IMR-90 (cell line): ENCODE data around the gene ZNF423. TPM values are rescaled to one million over a fixed set of nuclear protein-coding genes. Genes with fewer than 3 reads are reported as not detected.

Source experiments
- ATAC-seq: fragments of 200-7000 bp; cut with Tn5 transposase; 2 replicates; pipeline ENCODE4 v1.9.1; 2020; ENCODE audit warnings: low read depth, mild to moderate bottlenecking, moderate library complexity
- BruUV-seq: library from RNA; stranded (reverse); fragments of 400-500 nt; replicated peaks from 2 replicates; lab custom pipeline; 2021; lab: Mats Ljungman, UMichigan
- CTCF ChIA-PET: fragments of 300-600 bp; formaldehyde crosslinking; extraction: SDS; loops from one replicate; lab custom pipeline; 2021; ENCODE audit warnings: antibody characterized with exemption; lab: Yijun Ruan, JAX
- POLR2A ChIA-PET: fragments of 300-600 bp; sonication (Branson Sonifier 250); formaldehyde crosslinking; loops from one replicate; lab custom pipeline; 2022; ENCODE audit warnings: antibody characterized with exemption; ENCODE audit not compliant: unreplicated experiment; lab: Charles Lee
- DNase-seq: peaks from one replicate; pipeline ENCODE4 v3.0.0; 2013
- H2AFZ ChIP-seq: replicated peaks from 2 replicates; pipeline ENCODE3; 2013; ENCODE audit warnings: low read length, mild to moderate bottlenecking; ENCODE audit not compliant: poor library complexity
- H2AK5ac ChIP-seq: 2 replicates; pipeline ENCODE4 v1.6.1; 2013; ENCODE audit warnings: low read depth, low read length, inconsistent platforms
- H2AK9ac ChIP-seq: replicated peaks from 2 replicates; pipeline ENCODE3; 2013; ENCODE audit warnings: mild to moderate bottlenecking, low read depth, low read length, moderate library complexity; ENCODE audit not compliant: poor library complexity
- H2BK120ac ChIP-seq: 2 replicates; pipeline ENCODE4 v1.6.1; 2013; ENCODE audit warnings: low read depth, low read length, inconsistent platforms
- H2BK15ac ChIP-seq: 3 replicates; pipeline ENCODE4 v1.6.1; 2013; ENCODE audit warnings: low read depth, low read length, inconsistent platforms
- H2BK20ac ChIP-seq: 2 replicates; pipeline ENCODE4 v1.6.1; 2013; ENCODE audit warnings: low read depth, mild to moderate bottlenecking, inconsistent platforms, low read length, moderate library complexity
- H2BK5ac ChIP-seq: 2 replicates; pipeline ENCODE4 v1.6.1; 2013; ENCODE audit warnings: mild to moderate bottlenecking, low read depth, low read length, inconsistent platforms; ENCODE audit not compliant: poor library complexity, severe bottlenecking
- H3K14ac ChIP-seq: replicated peaks from 2 replicates; pipeline ENCODE4 v1.6.1; 2013; ENCODE audit warnings: low read depth, low read length, inconsistent platforms
- H3K18ac ChIP-seq: 2 replicates; pipeline ENCODE4 v1.6.1; 2013; ENCODE audit warnings: low read depth, low read length, control low read depth
- H3K23ac ChIP-seq: 2 replicates; pipeline ENCODE4 v1.6.1; 2013; ENCODE audit warnings: low read depth, low read length, inconsistent platforms
- H3K27ac ChIP-seq: 2 replicates; pipeline ENCODE4 v1.5.1; 2013; ENCODE audit warnings: mild to moderate bottlenecking, control low read depth, low read length; ENCODE audit not compliant: insufficient read depth
- H3K27me3 ChIP-seq: 2 replicates; pipeline ENCODE4 v1.6.1; 2013; ENCODE audit warnings: low read length; ENCODE audit not compliant: control insufficient read depth, insufficient read depth
- H3K36me3 ChIP-seq: 2 replicates; pipeline ENCODE4 v1.6.1; 2013; ENCODE audit warnings: low read length, mixed read lengths; ENCODE audit not compliant: control insufficient read depth, insufficient read depth
- H3K4ac ChIP-seq: 2 replicates; pipeline ENCODE4 v1.6.1; 2013; ENCODE audit warnings: low read depth, low read length, inconsistent platforms
- H3K4me1 ChIP-seq: 2 replicates; pipeline ENCODE4 v1.6.1; 2013; ENCODE audit warnings: low read length, mixed read lengths; ENCODE audit not compliant: control insufficient read depth, insufficient read depth
- H3K4me2 ChIP-seq: 2 replicates; pipeline ENCODE4 v1.6.1; 2013; ENCODE audit warnings: low read depth, mild to moderate bottlenecking, control low read depth, low read length, moderate library complexity
- H3K4me3 ChIP-seq: 2 replicates; pipeline ENCODE4 v1.5.1; 2013; ENCODE audit warnings: low read depth, mild to moderate bottlenecking, control low read depth, low read length, moderate library complexity; ENCODE audit not compliant: insufficient read depth
- H3K56ac ChIP-seq: 2 replicates; pipeline ENCODE4 v1.6.1; 2013; ENCODE audit warnings: low read length, inconsistent platforms; ENCODE audit not compliant: insufficient read depth; ENCODE audit errors: extremely low read depth
- H3K79me1 ChIP-seq, 2 experiments: 2 replicates each; pipeline ENCODE4 v1.6.1; 2013; ENCODE audit warnings: low read length in 2 of 2, inconsistent platforms in 1 of 2, low read depth in 1 of 2
- H3K9ac ChIP-seq: 2 replicates; pipeline ENCODE4 v1.6.1; 2013; ENCODE audit warnings: low read depth, low read length, control low read depth
- H3K9me1 ChIP-seq: 2 replicates; pipeline ENCODE4 v1.6.1; 2013; ENCODE audit warnings: low read length, inconsistent platforms; ENCODE audit not compliant: insufficient read depth
- H3K9me3 ChIP-seq: 2 replicates; pipeline ENCODE4 v1.6.1; 2013; ENCODE audit warnings: low read length; ENCODE audit not compliant: control insufficient read depth, insufficient read depth
- H4K20me1 ChIP-seq: 2 replicates; pipeline ENCODE4 v1.6.1; 2013; ENCODE audit warnings: low read length, inconsistent platforms; ENCODE audit not compliant: insufficient read depth
- H4K5ac ChIP-seq: 2 replicates; pipeline ENCODE4 v1.6.1; 2013; ENCODE audit warnings: mild to moderate bottlenecking, low read depth, low read length, control low read depth
- H4K8ac ChIP-seq, 2 experiments: 2 replicates each; pipeline ENCODE4 v1.6.1; 2013; ENCODE audit warnings: low read depth in 2 of 2, low read length in 2 of 2, control low read depth in 1 of 2, inconsistent platforms in 1 of 2
- H4K91ac ChIP-seq: 2 replicates; pipeline ENCODE4 v1.6.1; 2013; ENCODE audit warnings: low read depth, low read length, inconsistent platforms; ENCODE audit not compliant: insufficient read depth
- RAD21 ChIP-seq: IDR thresholded peaks from 2 replicates; pipeline ENCODE4 v1.6.1; 2012; ENCODE audit warnings: low read length, improper control_type of control experiment
- WGBS, 2 experiments: methylation state at CpG; one replicate each; pipeline versions ENCODE4 v1.1.5 to v1.1.7; 2013; ENCODE audit warnings: missing lambda C conversion rate in 2 of 2; ENCODE audit not compliant: insufficient read length in 1 of 2; ENCODE audit errors: extremely low coverage in 2 of 2; 5-methylcytosine and 5-hydroxymethylcytosine counted together
- dilution Hi-C: fragments of 300-500 bp; cut with HindIII; formaldehyde crosslinking; loops from one replicate; pipeline ENCODE4 v1.14.3; 2018; ENCODE audit warnings: low sequenced_read_pairs; ENCODE audit not compliant: unreplicated experiment
- in situ Hi-C: fragments of 300-500 bp; cut with MboI; formaldehyde crosslinking; loops from 3 replicates; pipeline ENCODE4 v1.14.3; 2019; ENCODE audit warnings: low sequenced_read_pairs, inconsistent platforms, mixed read lengths
- intact Hi-C: fragments of 100-400 bp; cut with micrococcal nuclease; formaldehyde crosslinking; loops from 2 replicates; pipeline ENCODE4 v1.10.0; 2022
- polyA plus RNA-seq, 3 experiments: library from polyadenylated mRNA; depleted of rRNA; stranded (reverse); fragments of >200 nt; gene quantifications; 2 replicates each; pipeline ENCODE4 v1.2.3, GENCODE V29; 2012; ENCODE audit warnings: low replicate concordance in 1 of 3
- total RNA-seq: library from RNA; depleted of rRNA; stranded (reverse); fragments of >200 nt; gene quantifications from 2 replicates; pipeline ENCODE4 v1.2.3, GENCODE V29; 2012

The ZNF423 gene
- total and polyA plus RNA-seq, 2 of the 4 experiments (the other 2 are of a cell fraction), result under 0.01 to 0.10 TPM

- H3K23ac ChIP-seq, result no peak overlapping the region
- no TSS peak for BruUV-seq
- H2AFZ ChIP-seq, result no peak overlapping the region
- POLR2A ChIA-PET, result no interaction called here
- H3K56ac ChIP-seq, result no peak overlapping the region
- no peak overlapping the region for H3K14ac ChIP-seq
- H4K8ac ChIP-seq, result no peak overlapping the region
- in situ Hi-C loops, result no loop called here
- no peak overlapping the region for H2AK9ac ChIP-seq
- H2AK5ac ChIP-seq, result no peak overlapping the region
- no peak overlapping the region for H3K9ac ChIP-seq
- no peak overlapping the region for H3K4me3 ChIP-seq
- no peaks in the 10 kb centered on the region for H4K20me1 ChIP-seq
- no peak overlapping the region for H2BK5ac ChIP-seq
- no peak overlapping the region for H3K27ac ChIP-seq
- no peak overlapping the region for H4K5ac ChIP-seq
- H3K4me1 ChIP-seq, result no peaks in the 10 kb centered on the region
- WGBS, 2 experiments, result no CpG with 5 or more reads among the region's 2 CpGs
- H3K79me1 ChIP-seq, result no peaks in the 10 kb centered on the region
- no peaks in the 10 kb centered on the region for H3K36me3 ChIP-seq
- ATAC-seq (no peak), DNase-seq (no peak)
- H2BK120ac ChIP-seq, result no peak overlapping the region
- no peak overlapping the region for H3K4ac ChIP-seq
- no peaks in the 10 kb centered on the region; the same call in 1 of the 2 replicates for H3K27me3 ChIP-seq
- CTCF ChIA-PET, result interaction anchor here (0.6 kb wide), 1 partner anchor 429 kb away, joined by 3 read pairs; no protein-coding TSS in a partner anchor
- no peaks in the 10 kb centered on the region for H3K9me1 ChIP-seq
- no peak overlapping the region for H3K4me2 ChIP-seq
- no peaks in the 10 kb centered on the region for H3K9me3 ChIP-seq
- no peak for TF ChIP-seq RAD21
- intact Hi-C loops, result loop anchor here (2.0 to 5.0 kb wide), 3 partner anchors 99 to 428 kb away; partner anchors contain the start of gene ZNF423
- dilution Hi-C loops, result no loop called here
- no peak overlapping the region for H2BK20ac ChIP-seq
- H4K91ac ChIP-seq, result no peak overlapping the region
- no peak overlapping the region for H3K18ac ChIP-seq
- H2BK15ac ChIP-seq, result no peak overlapping the region
These were observed 362.1 kb downstream of the ZNF423 start for GRCh38 chr16:49493836-49494235.
